GM12878 (cell line): ENCODE data around the gene SMAD9.

ENCODE experiments used
- EGR1 ChIP-seq, 2 experiments: IDR thresholded peaks; 1 replicate in 1 of 2; 2 replicates in 1 of 2; pipeline ENCODE4 v1.6.1; 2011 to 2012; ENCODE audit warnings: low read depth in 2 of 2, low read length in 2 of 2, borderline replicate concordance in 1 of 2, mild to moderate bottlenecking in 1 of 2, moderate library complexity in 1 of 2
- MTA3 ChIP-seq: IDR thresholded peaks from 2 replicates; pipeline ENCODE4 v1.6.1; 2012; ENCODE audit warnings: low read length, inconsistent platforms, borderline replicate concordance
- RFX5 ChIP-seq: IDR thresholded peaks from 2 replicates; pipeline ENCODE4 v1.6.1; 2011; ENCODE audit warnings: low read depth, low read length, improper control_type of control experiment
- RUNX3 ChIP-seq: IDR thresholded peaks from 2 replicates; pipeline ENCODE4 v1.6.1; 2012; ENCODE audit warnings: low read length, inconsistent platforms
- SPI1 ChIP-seq: IDR thresholded peaks from 2 replicates; pipeline ENCODE4 v1.6.1; 2011; ENCODE audit warnings: low read depth, mild to moderate bottlenecking, low read length, moderate library complexity, borderline replicate concordance; ENCODE audit not compliant: insufficient read depth
- TAF1 ChIP-seq: IDR thresholded peaks from 2 replicates; pipeline ENCODE4 v1.6.1; 2011; ENCODE audit warnings: mild to moderate bottlenecking, low read depth, low read length, borderline replicate concordance
- TARDBP ChIP-seq: IDR thresholded peaks from 2 replicates; pipeline ENCODE4 v1.6.1; 2016; ENCODE audit warnings: borderline replicate concordance
- YY1 ChIP-seq: IDR thresholded peaks from 2 replicates; pipeline ENCODE4 v1.6.1; 2011; ENCODE audit warnings: low read depth, mild to moderate bottlenecking, low read length
- ZZZ3 ChIP-seq: IDR thresholded peaks from 2 replicates; pipeline ENCODE4 v1.6.1; 2011; ENCODE audit warnings: low read depth; ENCODE audit not compliant: control insufficient read depth, insufficient read length
- TF ChIP-seq, protein P1 (sequence below), 3 experiments: IDR thresholded peaks in 2 of 3; conservative IDR thresholded peaks in 1 of 3; 2 replicates each; pipeline ENCODE4 v1.5.1; 2011; ENCODE audit warnings: low read depth in 3 of 3, low read length in 3 of 3, mild to moderate bottlenecking in 3 of 3, control low read depth in 2 of 3, moderate library complexity in 2 of 3, inconsistent platforms in 1 of 3, mixed read lengths in 1 of 3; ENCODE audit not compliant: control insufficient read depth in 2 of 3, insufficient read depth in 1 of 3; ENCODE audit errors: extremely low read depth in 1 of 3

DNA sequence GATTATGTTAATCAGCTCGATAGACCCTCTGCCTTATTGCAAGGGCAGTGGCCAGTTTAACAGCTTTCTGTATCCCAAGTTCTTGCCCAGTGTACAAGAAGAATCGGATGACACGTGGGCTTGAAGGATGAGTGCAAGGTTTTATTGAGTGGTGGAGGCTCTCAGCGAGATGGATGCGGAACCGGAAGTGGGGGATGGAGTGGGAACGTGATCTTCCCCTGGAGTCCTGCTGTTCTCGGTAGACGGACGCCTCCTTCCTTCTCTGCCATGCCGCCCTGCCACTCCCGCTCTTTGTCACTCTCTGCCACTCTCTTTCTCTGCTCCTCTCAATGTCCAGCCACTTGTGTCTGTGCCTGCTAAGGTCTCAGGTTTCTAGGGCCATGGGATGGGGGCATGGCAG is 80.1 kb downstream of the SMAD9 start:
- no peak for TF ChIP-seq SPI1
- no peak for TF ChIP-seq RFX5
- TF ChIP-seq MTA3: no peak
- TF ChIP-seq, protein P1, sequence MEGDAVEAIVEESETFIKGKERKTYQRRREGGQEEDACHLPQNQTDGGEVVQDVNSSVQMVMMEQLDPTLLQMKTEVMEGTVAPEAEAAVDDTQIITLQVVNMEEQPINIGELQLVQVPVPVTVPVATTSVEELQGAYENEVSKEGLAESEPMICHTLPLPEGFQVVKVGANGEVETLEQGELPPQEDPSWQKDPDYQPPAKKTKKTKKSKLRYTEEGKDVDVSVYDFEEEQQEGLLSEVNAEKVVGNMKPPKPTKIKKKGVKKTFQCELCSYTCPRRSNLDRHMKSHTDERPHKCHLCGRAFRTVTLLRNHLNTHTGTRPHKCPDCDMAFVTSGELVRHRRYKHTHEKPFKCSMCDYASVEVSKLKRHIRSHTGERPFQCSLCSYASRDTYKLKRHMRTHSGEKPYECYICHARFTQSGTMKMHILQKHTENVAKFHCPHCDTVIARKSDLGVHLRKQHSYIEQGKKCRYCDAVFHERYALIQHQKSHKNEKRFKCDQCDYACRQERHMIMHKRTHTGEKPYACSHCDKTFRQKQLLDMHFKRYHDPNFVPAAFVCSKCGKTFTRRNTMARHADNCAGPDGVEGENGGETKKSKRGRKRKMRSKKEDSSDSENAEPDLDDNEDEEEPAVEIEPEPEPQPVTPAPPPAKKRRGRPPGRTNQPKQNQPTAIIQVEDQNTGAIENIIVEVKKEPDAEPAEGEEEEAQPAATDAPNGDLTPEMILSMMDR (IDR thresholded peaks at IDR 0.05 in 2 of 3, conservative IDR thresholded peaks at IDR 0.05 in 1 of 3; ENCODE audit: control insufficient read depth in 2 of 3, extremely low read depth in 1 of 3, insufficient read depth in 1 of 3, low read depth in 3 of 3, low read length in 3 of 3): no peak
- no peak for TF ChIP-seq EGR1 (IDR thresholded peaks at IDR 0.05; ENCODE audit: borderline replicate concordance in 1 of 2, low read depth in 2 of 2, low read length in 2 of 2)
- no peak for TF ChIP-seq TARDBP
- no peak for TF ChIP-seq YY1
- no peak for TF ChIP-seq TAF1
- no peak for TF ChIP-seq ZZZ3
- TF ChIP-seq RUNX3: no peak
